RPMI7951 (cell line): ENCODE measurements around the gene WDR59. TPM values are rescaled to one million over a fixed set of nuclear protein-coding genes. Genes with fewer than 3 reads are reported as not detected.

Experiments used
- total RNA-seq: library from RNA; depleted of rRNA; stranded (reverse); fragments of >200 nt; shearing (Covaris generic); gene quantifications from 2 replicates; pipeline ENCODE4 v1.2.3, GENCODE V29; 2014; rRNA removed

WDR59 gene
- total RNA-seq, 1 experiment from 2014 or later: 10.1 TPM

Other genes with a start within 250 kb of the WDR59 start
- gene FA2H, start 210.3 kb downstream of the WDR59 start, total RNA-seq: not detected in 2 replicates
- gene ZNRF1, start 13.9 kb upstream of the WDR59 start, total RNA-seq: 11.4 and 12.0 TPM in 2 replicates
- gene LDHD, start 131.7 kb upstream of the WDR59 start, total RNA-seq: 0.68 and 0.96 TPM in 2 replicates
- 17.2 and 21.3 TPM in 2 replicates for gene ZFP1, start 163.4 kb upstream of the WDR59 start, total RNA-seq
- not detected in 2 replicates for gene CTRB2, start 222.0 kb upstream of the WDR59 start, total RNA-seq
- gene CTRB1, start 233.9 kb upstream of the WDR59 start, total RNA-seq: not detected in 2 replicates